ENCODE measurements around the gene APOC3. TPM values are rescaled to one million over a fixed set of nuclear protein-coding genes. Genes with fewer than 3 reads are reported as not detected.

APOC3 gene
- total and polyA plus RNA-seq, 12 donors = 0.12 to 0.64 TPM; not detected in 10

DNA sequence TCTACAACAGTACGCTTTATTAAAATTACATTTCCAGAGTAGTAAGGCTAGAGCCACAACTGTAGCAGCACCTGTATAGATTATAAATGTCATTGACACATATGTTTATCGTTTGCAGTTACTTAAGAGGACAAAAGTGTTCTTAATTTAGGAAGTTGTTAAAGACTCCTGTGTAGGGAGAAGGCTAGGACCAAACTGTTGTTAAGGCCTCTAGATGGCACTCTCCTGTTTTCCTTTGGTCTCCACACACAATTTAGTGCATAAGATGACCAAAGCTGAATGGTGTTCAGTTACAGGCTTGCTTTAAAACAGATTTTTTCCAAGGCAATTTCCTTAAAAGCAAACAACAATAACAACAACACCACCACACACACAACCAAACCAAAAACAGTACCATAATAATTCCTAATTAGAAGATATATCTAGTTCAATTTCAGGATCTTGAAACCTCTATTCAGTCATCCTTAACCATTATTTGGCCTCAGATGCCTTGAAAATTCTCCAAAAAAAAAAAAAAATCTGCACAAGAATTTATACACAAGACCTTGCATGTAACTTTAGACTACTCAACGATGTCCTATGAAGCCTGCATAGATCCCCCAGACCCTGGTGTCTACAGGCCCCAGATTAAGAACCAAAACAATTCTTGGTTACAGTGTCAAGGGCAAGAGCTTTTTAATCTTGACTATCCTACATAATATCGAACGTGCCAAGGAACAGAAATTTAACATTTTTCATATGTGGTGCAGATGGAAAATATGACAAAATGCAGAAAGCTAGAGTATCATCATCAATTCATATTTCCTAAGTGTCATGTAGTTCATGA is 50.3 kb downstream of the APOC3 start:
- peak in 1 of 2 donors; percentile 48 for DNase-seq
- TF ChIP-seq, protein P1, sequence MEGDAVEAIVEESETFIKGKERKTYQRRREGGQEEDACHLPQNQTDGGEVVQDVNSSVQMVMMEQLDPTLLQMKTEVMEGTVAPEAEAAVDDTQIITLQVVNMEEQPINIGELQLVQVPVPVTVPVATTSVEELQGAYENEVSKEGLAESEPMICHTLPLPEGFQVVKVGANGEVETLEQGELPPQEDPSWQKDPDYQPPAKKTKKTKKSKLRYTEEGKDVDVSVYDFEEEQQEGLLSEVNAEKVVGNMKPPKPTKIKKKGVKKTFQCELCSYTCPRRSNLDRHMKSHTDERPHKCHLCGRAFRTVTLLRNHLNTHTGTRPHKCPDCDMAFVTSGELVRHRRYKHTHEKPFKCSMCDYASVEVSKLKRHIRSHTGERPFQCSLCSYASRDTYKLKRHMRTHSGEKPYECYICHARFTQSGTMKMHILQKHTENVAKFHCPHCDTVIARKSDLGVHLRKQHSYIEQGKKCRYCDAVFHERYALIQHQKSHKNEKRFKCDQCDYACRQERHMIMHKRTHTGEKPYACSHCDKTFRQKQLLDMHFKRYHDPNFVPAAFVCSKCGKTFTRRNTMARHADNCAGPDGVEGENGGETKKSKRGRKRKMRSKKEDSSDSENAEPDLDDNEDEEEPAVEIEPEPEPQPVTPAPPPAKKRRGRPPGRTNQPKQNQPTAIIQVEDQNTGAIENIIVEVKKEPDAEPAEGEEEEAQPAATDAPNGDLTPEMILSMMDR (IDR thresholded peaks at IDR 0.05) = peak; percentile 25 to 86 (median 72)
- Histone ChIP-seq H3K27ac (no peak overlapping the region), H3K4me3 (no peak overlapping the region), H3K27me3 (no peaks in the 10 kb centered on the region), H3K36me3 (peaks cover 0 to 33% (median 0%) of the 10 kb centered on the region in 9 donors), H3K4me1 (peaks cover 0 to 21% (median 3%) of the 10 kb centered on the region in 9 donors), H3K9me3 (no peaks in the 10 kb centered on the region)
- intact Hi-C loops (cut with DNase I) = loop anchor here (1.0 to 10.0 kb wide), 12 partner anchors 43 to 347 kb away; partner anchors contain the start of genes APOA1 (in 1 of the 10), APOA5 (in 1 of the 10) and SIK3 (in 1 of the 10)
- ATAC-seq = peak; percentile 63 to 94 (median 90)
- 52 to 54% methylated on average over 5 of the region's 5 CpGs for whole genome bisulfite sequencing, 2 donors

DNA sequence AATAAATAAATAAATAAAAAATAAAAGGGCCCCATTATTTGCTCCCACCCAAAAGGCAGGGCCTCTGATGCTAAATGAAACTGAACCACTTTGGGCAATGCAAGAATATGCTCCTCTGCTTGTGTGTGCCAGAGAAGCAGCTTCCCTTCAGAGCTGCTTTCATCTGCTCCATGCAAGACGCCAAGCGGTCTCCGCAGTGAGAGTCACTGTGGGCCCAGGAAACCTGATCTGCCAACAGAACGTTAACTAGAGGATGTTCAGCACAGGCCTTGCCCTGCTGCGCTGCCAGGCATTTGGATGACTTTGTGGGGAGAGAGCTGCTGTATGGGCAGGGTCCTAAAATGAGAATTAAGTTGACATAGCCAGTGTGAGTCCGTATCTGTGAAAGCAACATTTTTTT is 51.4 kb downstream of the APOC3 start:
- Histone ChIP-seq H3K27ac (no peak overlapping the region), H3K4me1 (peaks cover 0 to 20% (median 7%) of the 10 kb centered on the region in 9 donors), H3K36me3 (peaks cover 0 to 22% (median 0%) of the 10 kb centered on the region in 9 donors), H3K27me3 (no peaks in the 10 kb centered on the region), H3K4me3 (no peak overlapping the region), H3K9me3 (no peaks in the 10 kb centered on the region)
- TF ChIP-seq, protein P1 (IDR thresholded peaks at IDR 0.05) = no peak
- ATAC-seq (no peak), DNase-seq (no peak)
- intact Hi-C loops (cut with DNase I) = loop anchor here in 6 of 10 donors (2.0 to 10.0 kb wide), 8 partner anchors 51 to 346 kb away; partner anchors contain the start of gene APOA5 (in 1 of the 6)
- 85 to 86% methylated on average over 6 of the region's 6 CpGs for WGBS, 2 donors

DNA sequence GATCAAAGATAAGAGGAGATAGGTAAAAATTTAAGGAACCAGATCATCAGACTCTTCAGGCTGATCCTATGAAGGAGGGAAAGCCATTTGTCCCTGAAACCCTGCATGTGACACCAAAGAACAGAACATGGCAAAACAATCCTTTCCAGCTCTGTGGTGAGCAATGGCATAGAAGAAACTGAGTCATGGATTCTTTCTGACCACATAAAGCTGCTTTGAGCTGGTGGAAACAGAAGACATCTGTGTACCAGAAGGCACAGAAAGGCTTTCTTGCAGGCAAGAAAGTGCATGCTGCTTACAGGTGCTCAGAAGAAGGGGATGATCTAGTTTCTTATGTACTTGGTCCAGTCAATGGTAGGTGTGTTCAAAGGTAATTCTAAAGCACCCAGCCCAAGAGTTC is 52.7 kb downstream of the APOC3 start:
- Histone ChIP-seq H3K4me1 (peaks cover 0 to 29% (median 14%) of the 10 kb centered on the region in 9 donors), H3K27me3 (no peaks in the 10 kb centered on the region), H3K9me3 (no peaks in the 10 kb centered on the region), H3K36me3 (peaks cover 0 to 16% (median 0%) of the 10 kb centered on the region in 9 donors), H3K4me3 (no peak overlapping the region), H3K27ac (no peak overlapping the region)
- intact Hi-C loops (cut with DNase I) = loop anchor here in 4 of 10 donors (5.0 to 10.0 kb wide), 5 partner anchors 50 to 345 kb away; partner anchors contain the start of gene APOA5 (in 1 of the 4)
- TF ChIP-seq, protein P1 (IDR thresholded peaks at IDR 0.05) = no peak
- ATAC-seq (no peak), DNase-seq (no peak)

Other genes starting within 250 kb of the APOC3 start
- gene BUD13, start 56.9 kb upstream of the APOC3 start, total RNA-seq = 1 to 10 TPM; 6.1 to 9.2 (median 7.0) TPM
- gene BUD13, start 56.9 kb upstream of the APOC3 start, polyA plus RNA-seq = 1 to 10 TPM; 6.3 to 7.1 TPM
- 10 to 100 TPM; 17.3 to 32.9 (median 22.6) TPM for gene ZPR1, start 41.9 kb upstream of the APOC3 start, total RNA-seq
- 10 to 100 TPM in 1 of 2 donors, 1 to 10 TPM in 1; 5.5 to 44.7 TPM for gene ZPR1, start 41.9 kb upstream of the APOC3 start, polyA plus RNA-seq
- gene APOA5, start 38.0 kb upstream of the APOC3 start, total RNA-seq = not detected
- gene APOA5, start 38.0 kb upstream of the APOC3 start, polyA plus RNA-seq = not detected
- under 1 TPM in 2 of 10 donors, not detected in 8; 0.26 to 0.28 TPM for gene APOA4, start 6.6 kb upstream of the APOC3 start, total RNA-seq
- under 1 TPM in 1 of 2 donors, not detected in 1; 0.75 TPM for gene APOA4, start 6.6 kb upstream of the APOC3 start, polyA plus RNA-seq
- 100 to 1,000 TPM in 2 of 10 donors, 10 to 100 TPM in 7, 1 to 10 TPM in 1; 3.8 to 178 (median 69.1) TPM for gene APOA1, start 7.7 kb downstream of the APOC3 start, total RNA-seq
- 100 to 1,000 TPM in 1 of 2 donors, 10 to 100 TPM in 1; 71.5 to 398 TPM for gene APOA1, start 7.7 kb downstream of the APOC3 start, polyA plus RNA-seq

All from heart right ventricle (tissue), 16 donors.